ENCODE data around the gene SERPINB4. TPM values are rescaled to one million over a fixed set of nuclear protein-coding genes. Genes with fewer than 3 reads are reported as not detected.
"Not testable (repeated sequence)": the region's sequence is repeated elsewhere in the genome, so short reads cannot be mapped to it uniquely, and the experiment has no call there.

SERPINB4 gene
- total and polyA plus RNA-seq, 2 of the 8 experiments (the other 6 are each of a cell fraction or from before 2014, with no cell fraction given): 0.32 to 0.36 TPM

DNA sequence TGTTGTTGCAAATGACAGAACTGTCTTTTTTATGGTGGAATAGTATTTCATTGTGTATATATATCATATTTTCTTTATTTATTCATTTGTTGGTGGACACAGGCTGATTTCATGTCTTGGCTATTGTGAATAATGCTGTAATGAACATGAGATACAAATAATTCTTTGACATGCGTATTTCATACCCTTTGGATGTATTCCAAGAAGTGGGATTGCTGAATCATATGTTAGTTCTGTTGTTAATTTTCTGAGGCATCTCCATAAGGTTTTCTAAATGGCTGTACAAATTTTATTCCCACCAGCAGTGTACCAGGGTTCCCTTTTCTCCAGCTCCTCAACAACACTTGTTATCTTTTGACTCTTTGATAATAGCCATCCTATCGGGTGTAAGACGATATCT lies 6.2 kb upstream of the SERPINB4 start:
- H2BK15ac ChIP-seq (ENCODE audit: low read length); H3K9me3 ChIP-seq (ENCODE audit: insufficient read depth in 2 of 2, low read depth in 1 of 2, low read length in 1 of 2); H2AFZ ChIP-seq (ENCODE audit: low read length); H2AK5ac ChIP-seq (ENCODE audit: low read depth, low read length); DNase-seq (ENCODE audit: low read depth in 1 of 2, low spot score in 2 of 2); H4K20me1 ChIP-seq (replicated peaks in 1 of 2; ENCODE audit: control insufficient read depth in 1 of 2, insufficient read depth in 2 of 2, low read length in 2 of 2); H3K14ac ChIP-seq (ENCODE audit: insufficient read length); H4K5ac ChIP-seq (ENCODE audit: insufficient read length, low read depth, low read length); H3K18ac ChIP-seq (ENCODE audit: extremely low read depth, low read length); H3K79me1 ChIP-seq (ENCODE audit: low read depth, low read length); H4K91ac ChIP-seq (replicated peaks; ENCODE audit: insufficient read length, low read length); H2BK5ac ChIP-seq (ENCODE audit: low read depth, low read length); FAIRE-seq; H3K27ac ChIP-seq (ENCODE audit: low read depth, low read length); H2BK20ac ChIP-seq (ENCODE audit: low read length); POLR2A ChIA-PET (ENCODE audit: partially characterized antibody); H3K36me3 ChIP-seq (ENCODE audit: control insufficient read depth in 2 of 4, insufficient read depth in 4 of 4, low read length in 3 of 4); H3K9ac ChIP-seq (replicated peaks in 1 of 4; ENCODE audit: extremely low read depth in 1 of 4, low read depth in 3 of 4, low read length in 3 of 4); H3K4me3 ChIP-seq (ENCODE audit: extremely low read depth in 1 of 4, insufficient read depth in 2 of 4, low read depth in 3 of 4, low read length in 4 of 4); H3K4ac ChIP-seq (replicated peaks; ENCODE audit: insufficient read length, low read depth, low read length); H2BK12ac ChIP-seq (ENCODE audit: low read depth, low read length); H4K8ac ChIP-seq (ENCODE audit: extremely low read depth, insufficient read depth, low read length); H3K4me1 ChIP-seq (replicated peaks in 1 of 4; ENCODE audit: control insufficient read depth in 3 of 4, insufficient read depth in 4 of 4, low read length in 3 of 4); H3K4me2 ChIP-seq (ENCODE audit: insufficient read depth in 1 of 2, low read depth in 2 of 2, low read length in 2 of 2); H3K27me3 ChIP-seq (replicated peaks in 1 of 4; ENCODE audit: control insufficient read depth in 3 of 4, extremely low read depth in 1 of 4, insufficient read depth in 3 of 4, low read length in 3 of 4); H2BK120ac ChIP-seq (replicated peaks; ENCODE audit: low read depth, low read length); H3K56ac ChIP-seq (replicated peaks; ENCODE audit: insufficient read length, low read depth, low read length); H3K79me2 ChIP-seq (ENCODE audit: control insufficient read depth in 1 of 2, insufficient read depth in 2 of 2, low read length in 2 of 2); H3K23me2 ChIP-seq (ENCODE audit: low read depth, low read length); H3K23ac ChIP-seq (ENCODE audit: insufficient read length): not testable (repeated sequence)
- 90% methylated on average over 3 of the region's 3 CpGs; no CpG with 5 or more reads in 1 of the 2 experiments for WGBS, 2 experiments (ENCODE audit: extremely low coverage in 1 of 2, insufficient coverage in 1 of 2, insufficient read length in 1 of 2, insufficient replicate concordance in 2 of 2, low coverage in 1 of 2, low lambda C conversion rate in 2 of 2, missing lambda C conversion rate in 1 of 2)
- CTCF ChIA-PET (ENCODE audit: partially characterized antibody): interaction anchor here (0.7 to 1.1 kb wide), 3 partner anchors 9 to 197 kb away, joined by 3 to 5 read pairs (median 3); no protein-coding TSS in a partner anchor

Measured in H1 (cell line).